ENCODE results near the gene SNAPIN. TPM values are rescaled to one million over a fixed set of nuclear protein-coding genes. Genes with fewer than 3 reads are reported as not detected.

Gene SNAPIN
- total RNA-seq, 1 experiment from 2014 or later, result 29.0 TPM

DNA sequence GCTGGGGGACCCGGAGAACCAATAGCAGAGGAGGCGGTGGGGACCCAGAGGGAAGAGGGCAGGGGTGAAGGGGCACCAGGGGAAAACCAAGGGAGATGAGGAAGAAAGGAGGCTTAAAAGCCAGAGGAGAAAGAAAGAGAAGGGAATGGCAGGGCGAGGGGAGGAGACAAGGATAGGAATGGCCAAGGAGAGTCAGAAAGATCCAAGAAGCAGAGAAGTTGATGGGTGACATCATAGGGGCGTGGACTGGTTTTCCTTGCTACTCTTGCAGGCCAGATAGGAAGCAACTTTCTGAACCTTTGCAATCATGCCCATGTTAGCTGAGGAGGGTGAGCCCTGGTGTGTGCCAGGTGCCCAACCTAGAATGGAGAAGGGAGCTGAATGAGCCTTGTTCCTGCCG, 25.4 kb downstream of the SNAPIN start:
- Histone ChIP-seq H2BK12ac (ENCODE audit: insufficient read length, low read depth, low read length) (no peak overlapping the region), H2BK20ac (ENCODE audit: low read depth, low read length, poor library complexity, severe bottlenecking) (no peak overlapping the region), H3K9me3 (ENCODE audit: control insufficient read depth, low read depth, low read length) (no peaks in the 10 kb centered on the region), H2AK5ac (ENCODE audit: insufficient read length, low read length) (no peak overlapping the region), H2BK5ac (ENCODE audit: insufficient read length, low read length) (no peak overlapping the region), H3K79me1 (ENCODE audit: insufficient read depth, low read depth, low read length, poor library complexity, severe bottlenecking) (no peaks in the 10 kb centered on the region), H4K20me1 (ENCODE audit: control insufficient read depth, insufficient read depth, insufficient read length) (no peaks in the 10 kb centered on the region), H3K18ac (ENCODE audit: insufficient read length, low read depth, low read length) (no peak overlapping the region), H3K4me2 (ENCODE audit: insufficient read depth, insufficient read length, low read length) (no peak overlapping the region), H3K23ac (ENCODE audit: insufficient read length, low read depth, low read length) (no peak overlapping the region), H3T11ph (ENCODE audit: low read length) (no peak overlapping the region), H4K5ac (ENCODE audit: insufficient read length, low read depth, low read length) (no peak overlapping the region), H3K9ac (ENCODE audit: extremely low read depth, insufficient read length, low read length) (no peak overlapping the region), H3K27me3 (ENCODE audit: insufficient read depth, low read length) (no peaks in the 10 kb centered on the region; the same call in 1 of the 2 replicates), H4K91ac (ENCODE audit: insufficient read length, low read depth, low read length) (no peak overlapping the region), H3K27ac (ENCODE audit: insufficient read length, low read depth, low read length) (no peak overlapping the region), H2BK120ac (ENCODE audit: low read depth, low read length, poor library complexity, severe bottlenecking) (no peak overlapping the region), H3K79me2 (ENCODE audit: insufficient read depth, low read length) (no peaks in the 10 kb centered on the region), H3K4ac (ENCODE audit: low read depth, low read length) (no peak overlapping the region), H2BK15ac (ENCODE audit: low read depth, low read length) (no peak overlapping the region), H4K8ac (replicated peaks; ENCODE audit: insufficient read length, low read depth, low read length) (no peak overlapping the region), H3K56ac (ENCODE audit: insufficient read length, low read depth, low read length) (no peak overlapping the region), H2AFZ (ENCODE audit: low read length) (no peak overlapping the region), H3K14ac (ENCODE audit: insufficient read depth, low read length) (no peak overlapping the region), H3K4me1 (ENCODE audit: insufficient read depth, low read length) (no peaks in the 10 kb centered on the region), H3K23me2 (ENCODE audit: insufficient read length, low read depth, low read length, poor library complexity, severe bottlenecking) (peaks cover 15% of the 10 kb centered on the region)
- Mint-ChIP-seq H3K36me3 (ENCODE audit: insufficient read depth in 1 of 3, low read depth in 3 of 3) (peaks cover 0 to 35% (median 27%) of the 10 kb centered on the region in 3 experiments; a peak in 5 of 7 replicates), H3K27me3 (ENCODE audit: low read depth) (peaks cover 30% of the 10 kb centered on the region), H3K27ac (peak overlapping the region in 2 of 3 experiments; percentile 31 to 59; a peak in 2 of 7 replicates), H3K4me1 (peaks cover 20 to 33% of the 10 kb centered on the region in 2 experiments), H3K4me3 (no peak overlapping the region), H3K9me3 (no peaks in the 10 kb centered on the region)
- TF ChIP-seq, protein P1, sequence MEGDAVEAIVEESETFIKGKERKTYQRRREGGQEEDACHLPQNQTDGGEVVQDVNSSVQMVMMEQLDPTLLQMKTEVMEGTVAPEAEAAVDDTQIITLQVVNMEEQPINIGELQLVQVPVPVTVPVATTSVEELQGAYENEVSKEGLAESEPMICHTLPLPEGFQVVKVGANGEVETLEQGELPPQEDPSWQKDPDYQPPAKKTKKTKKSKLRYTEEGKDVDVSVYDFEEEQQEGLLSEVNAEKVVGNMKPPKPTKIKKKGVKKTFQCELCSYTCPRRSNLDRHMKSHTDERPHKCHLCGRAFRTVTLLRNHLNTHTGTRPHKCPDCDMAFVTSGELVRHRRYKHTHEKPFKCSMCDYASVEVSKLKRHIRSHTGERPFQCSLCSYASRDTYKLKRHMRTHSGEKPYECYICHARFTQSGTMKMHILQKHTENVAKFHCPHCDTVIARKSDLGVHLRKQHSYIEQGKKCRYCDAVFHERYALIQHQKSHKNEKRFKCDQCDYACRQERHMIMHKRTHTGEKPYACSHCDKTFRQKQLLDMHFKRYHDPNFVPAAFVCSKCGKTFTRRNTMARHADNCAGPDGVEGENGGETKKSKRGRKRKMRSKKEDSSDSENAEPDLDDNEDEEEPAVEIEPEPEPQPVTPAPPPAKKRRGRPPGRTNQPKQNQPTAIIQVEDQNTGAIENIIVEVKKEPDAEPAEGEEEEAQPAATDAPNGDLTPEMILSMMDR (conservative IDR thresholded peaks at IDR 0.05), result no peak
- DNase-seq, result no peak
- no CpG with 5 or more reads among the region's 5 CpGs for WGBS (ENCODE audit: extremely low coverage, insufficient read length, low lambda C conversion rate)

All from H9 (cell line).